Vagina (tissue), 2 donors: ENCODE measurements around the gene AMMECR1.

Experiments used
- POLR2A ChIP-seq, 2 donors: fragments of 450-650 bp; IDR thresholded peaks; one replicate each; pipeline ENCODE4 v1.6.1; 2017; ENCODE audit warnings: antibody characterized with exemption in 2 of 2, mild to moderate bottlenecking in 2 of 2, moderate library complexity in 2 of 2
- POLR2AphosphoS5 ChIP-seq, 2 donors: sonication (generic); formaldehyde crosslinking; IDR thresholded peaks; one replicate each; pipeline ENCODE4 v1.9.0; 2017; ENCODE audit warnings: antibody characterized with exemption in 2 of 2, mild to moderate bottlenecking in 2 of 2, low read depth in 1 of 2; ENCODE audit not compliant: insufficient read depth in 1 of 2
- TF ChIP-seq, protein P1 (sequence below), 3 experiments: fragments of 450-650 bp in 2 of 3; fragments of 200-600 bp in 1 of 3; sonication (generic) in 1 of 3; IDR thresholded peaks; one replicate each; pipeline ENCODE4 v1.5.1; 2017 to 2019; ENCODE audit warnings: antibody characterized with exemption in 3 of 3, mild to moderate bottlenecking in 2 of 3, moderate library complexity in 2 of 3

DNA sequence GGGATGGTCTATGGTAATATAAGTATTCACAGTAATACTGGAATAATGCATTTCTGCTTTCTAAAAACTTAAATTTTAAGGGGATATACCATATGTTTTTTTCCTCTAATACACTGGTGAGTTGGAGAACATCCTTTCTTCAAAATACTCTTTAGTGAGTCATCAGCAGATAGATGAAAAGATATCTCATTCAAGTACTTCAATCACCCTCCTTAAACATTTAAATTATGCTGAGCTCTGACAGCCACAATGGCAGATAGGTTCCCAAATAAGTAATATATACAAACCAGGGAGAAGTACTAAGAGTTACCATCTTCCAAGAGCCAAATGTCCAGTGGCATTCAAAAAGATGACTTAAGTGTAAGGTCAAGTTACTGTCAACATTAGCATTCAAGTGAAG, 52.2 kb downstream of the AMMECR1 start:
- TF ChIP-seq, protein P1, sequence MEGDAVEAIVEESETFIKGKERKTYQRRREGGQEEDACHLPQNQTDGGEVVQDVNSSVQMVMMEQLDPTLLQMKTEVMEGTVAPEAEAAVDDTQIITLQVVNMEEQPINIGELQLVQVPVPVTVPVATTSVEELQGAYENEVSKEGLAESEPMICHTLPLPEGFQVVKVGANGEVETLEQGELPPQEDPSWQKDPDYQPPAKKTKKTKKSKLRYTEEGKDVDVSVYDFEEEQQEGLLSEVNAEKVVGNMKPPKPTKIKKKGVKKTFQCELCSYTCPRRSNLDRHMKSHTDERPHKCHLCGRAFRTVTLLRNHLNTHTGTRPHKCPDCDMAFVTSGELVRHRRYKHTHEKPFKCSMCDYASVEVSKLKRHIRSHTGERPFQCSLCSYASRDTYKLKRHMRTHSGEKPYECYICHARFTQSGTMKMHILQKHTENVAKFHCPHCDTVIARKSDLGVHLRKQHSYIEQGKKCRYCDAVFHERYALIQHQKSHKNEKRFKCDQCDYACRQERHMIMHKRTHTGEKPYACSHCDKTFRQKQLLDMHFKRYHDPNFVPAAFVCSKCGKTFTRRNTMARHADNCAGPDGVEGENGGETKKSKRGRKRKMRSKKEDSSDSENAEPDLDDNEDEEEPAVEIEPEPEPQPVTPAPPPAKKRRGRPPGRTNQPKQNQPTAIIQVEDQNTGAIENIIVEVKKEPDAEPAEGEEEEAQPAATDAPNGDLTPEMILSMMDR (IDR thresholded peaks at IDR 0.05) = no peak
- TF ChIP-seq POLR2AphosphoS5 (IDR thresholded peaks at IDR 0.05; ENCODE audit: insufficient read depth in 1 of 2, low read depth in 1 of 2) = no peak
- no peak for TF ChIP-seq POLR2A (IDR thresholded peaks at IDR 0.05)
